GM19397 (cell line): ENCODE measurements around the gene GARS1.
"Not testable (repeated sequence)": the region's sequence is repeated elsewhere in the genome, so short reads cannot be mapped to it uniquely, and the experiment has no call there.

Source experiments
- ATAC-seq: cut with Tn5 transposase; IDR thresholded peaks from one replicate; pipeline ENCODE4 v1.9.1; 2021; ENCODE audit warnings: mild to moderate bottlenecking, moderate library complexity; ENCODE audit not compliant: unreplicated experiment

Gene GARS1

DNA sequence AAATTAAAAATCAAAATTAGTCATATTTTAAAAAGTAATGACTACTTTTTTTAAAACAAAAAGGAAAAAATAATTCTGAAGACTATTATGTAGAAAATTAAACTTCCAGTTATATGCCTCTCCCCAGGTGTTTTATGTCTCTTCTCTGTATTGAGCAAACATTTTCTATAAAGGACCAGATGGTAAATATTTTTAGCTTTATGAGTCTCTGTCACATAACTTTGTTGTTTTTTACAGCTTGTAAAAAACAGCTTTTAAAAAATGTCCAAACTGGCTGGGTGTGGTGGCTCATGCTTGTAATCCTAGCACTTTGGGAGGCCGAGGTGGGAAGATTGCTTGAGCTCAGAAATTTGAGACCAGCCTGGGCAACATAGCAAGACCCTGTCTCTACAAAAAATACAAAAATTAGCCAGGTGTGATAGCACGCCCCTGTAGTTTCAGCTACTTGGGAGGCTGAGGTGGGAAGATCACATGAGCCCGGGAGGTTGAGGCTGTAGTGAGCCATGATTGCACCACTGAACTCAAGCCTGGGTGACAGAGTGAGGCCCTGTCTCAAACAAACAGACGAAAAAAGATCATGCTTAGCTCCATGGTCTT is 23.5 kb downstream of the GARS1 start:
- ATAC-seq, result no peak

DNA sequence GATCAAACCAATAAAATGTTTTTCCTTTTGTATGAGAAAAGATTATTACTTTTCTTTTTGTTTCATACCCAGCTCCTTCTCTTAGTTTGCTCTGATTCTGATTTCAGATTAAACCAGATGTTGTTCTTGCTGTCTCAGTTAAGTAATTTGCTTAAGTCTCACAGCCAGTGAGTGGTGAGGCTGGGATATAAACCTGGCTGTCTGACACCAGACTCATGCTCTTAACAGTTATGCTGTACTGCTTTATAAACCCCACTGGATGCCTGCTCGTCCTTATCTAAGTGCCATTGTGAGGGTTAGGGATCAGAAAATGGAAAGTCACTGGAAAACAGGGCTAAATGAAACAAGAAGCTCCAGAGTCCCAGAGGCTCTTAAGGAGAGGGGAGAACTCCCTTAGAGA is 24.3 kb downstream of the GARS1 start:
- ATAC-seq, result no peak

DNA sequence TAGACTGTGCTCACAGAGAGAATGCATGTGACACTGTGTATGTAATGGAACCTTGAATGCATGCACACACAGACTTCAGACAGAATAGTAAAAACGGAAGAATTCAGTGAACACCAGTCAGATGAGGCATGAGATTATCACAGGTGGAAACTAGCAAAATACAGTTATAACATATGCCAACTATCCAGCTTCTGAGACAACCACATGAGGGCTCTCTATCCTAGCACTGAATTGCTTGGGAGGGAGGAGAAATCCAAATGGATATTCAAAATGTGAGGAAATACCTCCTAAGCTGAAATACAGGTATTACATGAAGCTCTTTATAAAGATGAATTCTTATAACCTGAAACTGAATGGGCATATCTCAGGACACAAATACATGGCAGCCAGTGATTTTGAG is 30.6 kb downstream of the GARS1 start:
- no peak for ATAC-seq

DNA sequence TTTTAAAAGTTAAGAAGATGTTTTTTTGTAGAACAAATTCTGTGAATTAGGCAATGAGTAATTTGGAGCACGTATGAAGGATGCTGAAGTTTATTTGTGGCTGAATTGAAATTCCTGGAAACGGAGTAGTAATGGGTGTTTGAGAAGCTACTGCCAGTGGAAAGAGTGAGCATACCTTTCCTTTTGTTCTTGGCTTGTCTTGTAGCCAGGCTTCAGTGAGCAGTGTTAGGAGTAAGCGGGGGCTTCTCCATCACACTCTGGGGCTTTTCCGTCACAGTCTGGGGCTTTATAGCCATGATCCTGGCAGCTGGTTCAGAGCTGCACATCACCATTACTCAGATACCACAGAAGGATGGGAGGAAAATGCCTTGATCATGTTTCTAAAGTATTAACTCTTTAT is 32.3 kb downstream of the GARS1 start:
- ATAC-seq, result no peak

DNA sequence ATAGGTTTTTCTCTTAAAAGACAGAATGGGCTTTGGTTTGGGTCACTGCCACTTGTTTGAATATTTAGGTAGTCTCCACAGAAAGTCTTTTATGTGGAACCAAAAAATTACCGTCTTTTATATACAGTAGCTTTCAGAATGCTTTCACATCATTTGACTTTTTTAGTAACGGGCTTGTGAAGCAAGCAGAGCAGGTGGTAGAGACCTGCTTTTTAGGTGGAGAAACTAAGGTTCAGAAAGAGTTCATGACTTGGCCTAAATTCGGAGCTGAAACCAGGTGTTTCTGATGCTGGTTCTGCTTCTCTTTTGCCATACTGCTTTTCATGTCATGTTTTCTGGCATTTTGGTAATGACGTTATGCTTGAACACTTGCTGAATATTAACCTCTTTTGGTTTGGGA is 36.3 kb downstream of the GARS1 start:
- ATAC-seq, result no peak

DNA sequence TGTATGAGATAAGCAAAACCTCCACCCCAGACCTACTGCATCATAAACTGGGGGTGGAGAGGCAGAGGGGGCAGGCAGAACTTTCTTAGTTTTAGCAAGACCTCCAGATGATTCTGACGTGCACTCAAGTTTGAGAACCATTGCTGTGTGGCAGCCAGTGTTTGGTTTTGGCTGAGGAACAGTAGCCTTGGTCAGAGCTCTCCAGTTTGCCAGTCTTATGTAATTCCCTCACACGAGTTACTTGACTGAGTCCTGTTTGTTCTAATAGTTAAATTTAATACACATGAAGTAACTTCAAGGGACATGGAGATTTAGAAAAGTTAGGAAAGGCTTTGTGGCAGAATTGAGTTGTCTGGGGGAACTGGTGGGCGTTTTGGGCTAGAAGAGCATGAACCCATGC is 38.5 kb downstream of the GARS1 start:
- no peak for ATAC-seq

DNA sequence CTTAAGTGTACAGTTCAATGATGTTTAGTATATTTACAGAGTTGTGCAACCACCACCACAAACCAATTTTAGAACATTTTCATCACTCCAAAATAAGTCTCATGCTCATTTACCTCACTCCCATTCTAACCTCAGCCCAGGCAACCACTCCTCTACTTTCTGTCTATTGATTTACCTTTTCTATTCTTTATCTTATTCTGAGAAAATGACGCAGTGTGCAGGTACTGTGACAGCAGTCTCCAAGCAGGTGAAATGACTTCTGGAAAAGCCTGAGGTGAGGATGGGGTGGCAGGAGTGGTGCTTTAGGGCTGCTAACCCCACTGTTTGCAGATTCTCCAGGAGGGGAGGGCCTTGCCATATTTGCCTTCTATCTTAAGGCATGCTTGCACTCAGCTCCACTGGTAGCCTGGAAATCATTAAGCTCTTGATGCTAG is 39.5 kb downstream of the GARS1 start:
- ATAC-seq, result peak; percentile 52

DNA sequence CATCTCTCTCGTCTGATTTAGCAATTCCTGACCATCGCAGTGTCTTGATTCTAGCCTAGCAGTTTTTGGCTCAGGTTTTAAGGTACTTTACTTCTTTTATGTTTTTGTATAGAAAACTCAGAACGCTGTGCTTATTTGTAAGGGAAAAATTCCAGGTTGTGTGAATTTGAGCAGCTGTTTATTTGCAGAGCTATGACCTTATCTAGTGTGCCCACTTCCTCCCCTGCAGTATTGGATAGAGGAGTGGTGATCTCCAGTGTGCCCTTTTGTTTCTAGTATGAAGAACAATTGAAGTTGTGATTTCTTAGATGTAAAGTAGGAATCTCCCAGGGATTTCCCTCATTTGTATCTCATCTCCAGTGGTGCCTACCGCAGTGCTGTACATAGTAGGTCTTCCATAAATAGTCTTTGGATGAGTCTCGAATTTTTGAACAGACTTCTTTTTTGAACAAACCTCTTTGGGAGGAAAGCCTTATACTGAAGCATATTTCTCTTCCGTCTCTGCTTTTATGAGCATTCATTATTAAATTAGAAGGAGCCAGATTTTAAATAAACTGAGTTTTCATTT is 40.0 kb downstream of the GARS1 start:
- ATAC-seq, result peak; percentile 15

DNA sequence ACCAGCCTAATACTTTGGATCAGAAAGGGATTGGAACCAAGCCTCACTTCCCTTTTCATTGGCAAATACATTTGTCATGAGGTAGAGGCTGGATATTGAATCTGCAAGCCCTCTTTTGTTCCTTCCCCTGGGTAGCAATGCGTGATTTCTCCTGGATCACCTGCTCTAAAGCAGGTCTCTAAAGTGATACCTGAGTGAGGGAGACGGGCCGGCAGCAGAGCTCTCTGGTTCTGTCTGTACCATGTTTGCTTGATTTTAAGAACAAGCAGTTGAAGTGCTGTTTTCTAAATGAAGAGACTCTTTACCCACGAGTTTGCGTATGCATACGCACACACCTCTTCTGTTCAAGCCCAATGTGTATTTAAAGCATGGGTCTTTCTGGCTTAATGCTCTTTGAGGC is 41.1 kb downstream of the GARS1 start:
- no peak for ATAC-seq

DNA sequence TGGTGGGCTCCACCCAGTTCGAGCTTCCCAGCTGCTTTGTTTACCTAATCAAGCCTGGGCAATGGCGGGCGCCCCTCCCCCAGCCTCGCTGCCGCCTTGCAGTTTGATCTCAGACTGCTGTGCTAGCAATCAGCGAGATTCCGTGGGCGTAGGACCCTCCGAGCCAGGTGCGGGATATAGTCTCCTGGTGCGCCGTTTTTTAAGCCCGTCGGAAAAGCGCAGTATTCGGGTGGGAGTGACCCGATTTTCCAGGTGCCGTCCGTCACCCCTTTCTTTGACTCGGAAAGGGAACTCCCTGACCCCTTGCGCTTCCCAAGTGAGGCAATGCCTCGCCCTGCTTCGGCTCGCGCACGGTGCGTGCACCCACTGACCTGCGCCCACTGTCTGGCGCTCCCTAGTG is 47.6 kb downstream of the GARS1 start:
- ATAC-seq, result not testable (repeated sequence)

DNA sequence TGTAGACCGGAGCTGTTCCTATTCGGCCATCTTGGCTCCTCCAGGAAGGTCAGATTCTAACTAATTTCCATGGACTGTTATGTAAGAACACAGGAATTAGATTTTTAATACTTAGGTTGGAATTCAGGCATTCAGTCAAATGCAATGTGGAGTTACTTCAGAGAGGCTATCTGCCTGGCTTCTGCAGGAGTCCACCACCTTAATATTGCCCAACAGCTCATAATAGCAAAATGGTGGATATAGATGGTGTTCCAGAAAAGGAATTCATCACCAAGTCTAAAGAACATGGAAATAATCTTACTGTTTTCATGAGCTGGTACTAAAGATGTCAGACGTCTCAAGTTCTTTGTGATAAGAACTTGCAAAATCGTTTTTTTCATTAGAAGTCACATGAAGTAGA is 48.1 kb downstream of the GARS1 start:
- ATAC-seq, result no peak

DNA sequence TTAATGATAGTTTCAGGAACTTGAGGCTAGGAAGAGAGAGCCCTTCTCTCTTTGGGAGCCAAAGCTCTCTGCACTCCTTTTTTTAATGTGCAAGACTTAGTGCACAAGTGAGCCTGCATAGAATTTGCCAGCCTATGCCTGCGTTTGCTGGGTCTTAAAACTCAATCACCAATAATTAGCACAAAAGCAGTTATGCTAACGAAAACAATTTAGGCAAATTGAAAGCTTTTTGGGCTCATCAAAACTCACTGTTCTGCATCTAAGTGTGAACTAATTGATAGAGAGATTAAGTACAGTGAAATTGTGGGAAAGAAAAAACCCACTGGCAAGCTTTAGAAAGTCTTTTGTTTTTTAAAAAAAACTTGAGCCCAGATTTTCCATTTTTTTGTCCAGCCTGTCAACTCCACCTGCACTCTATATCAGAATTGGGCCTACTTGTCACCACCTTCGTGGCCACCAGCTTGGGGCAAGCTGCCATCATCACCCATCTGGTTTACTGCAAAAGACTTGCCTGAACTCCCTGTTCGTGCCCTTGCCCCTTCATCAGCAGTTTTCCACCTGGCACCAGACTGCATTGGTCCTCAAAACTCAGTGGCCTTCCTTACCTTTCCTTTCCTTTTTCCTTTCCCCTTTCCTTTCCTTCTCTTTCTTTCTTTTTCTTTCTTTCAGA is 49.7 kb downstream of the GARS1 start:
- ATAC-seq, result no peak

DNA sequence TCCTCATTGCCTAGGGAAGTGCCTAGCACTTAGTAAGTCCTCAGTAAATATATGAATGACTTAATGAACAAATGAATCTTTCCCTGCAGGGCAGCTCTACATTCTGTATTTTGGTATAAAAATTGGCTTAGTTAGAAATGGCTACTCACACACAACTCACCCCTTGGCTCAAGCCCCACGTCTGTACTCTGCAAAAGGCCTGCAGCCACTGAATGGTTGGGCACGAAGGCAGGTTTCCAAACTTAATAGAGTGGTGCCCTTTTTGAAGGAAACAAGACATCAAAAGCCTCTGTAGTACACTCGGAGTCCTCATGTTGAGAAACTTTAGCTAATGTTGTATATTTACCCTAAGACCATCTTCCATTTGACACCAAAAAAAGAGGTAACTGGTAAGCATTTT is 51.0 kb downstream of the GARS1 start:
- no peak for ATAC-seq

DNA sequence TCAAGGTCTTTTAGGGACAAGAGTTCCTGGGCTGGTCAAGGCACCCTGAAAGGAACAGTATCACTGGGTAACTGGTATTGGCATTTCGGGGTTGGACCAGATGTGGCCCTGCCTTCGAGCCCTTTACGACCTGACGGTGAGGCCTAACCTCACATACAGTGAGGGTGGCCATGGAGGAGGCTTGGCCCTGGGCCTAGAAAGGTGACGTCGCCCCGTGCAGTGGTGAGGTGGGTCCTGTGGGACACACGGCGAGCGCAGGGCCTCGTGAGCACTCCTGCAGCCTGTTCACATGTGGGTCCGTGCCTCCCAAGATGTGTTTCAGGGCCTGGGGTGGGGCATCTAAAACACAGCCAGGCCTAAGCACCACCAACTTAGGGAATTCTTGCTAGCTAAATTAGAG is 51.5 kb downstream of the GARS1 start:
- no peak for ATAC-seq

DNA sequence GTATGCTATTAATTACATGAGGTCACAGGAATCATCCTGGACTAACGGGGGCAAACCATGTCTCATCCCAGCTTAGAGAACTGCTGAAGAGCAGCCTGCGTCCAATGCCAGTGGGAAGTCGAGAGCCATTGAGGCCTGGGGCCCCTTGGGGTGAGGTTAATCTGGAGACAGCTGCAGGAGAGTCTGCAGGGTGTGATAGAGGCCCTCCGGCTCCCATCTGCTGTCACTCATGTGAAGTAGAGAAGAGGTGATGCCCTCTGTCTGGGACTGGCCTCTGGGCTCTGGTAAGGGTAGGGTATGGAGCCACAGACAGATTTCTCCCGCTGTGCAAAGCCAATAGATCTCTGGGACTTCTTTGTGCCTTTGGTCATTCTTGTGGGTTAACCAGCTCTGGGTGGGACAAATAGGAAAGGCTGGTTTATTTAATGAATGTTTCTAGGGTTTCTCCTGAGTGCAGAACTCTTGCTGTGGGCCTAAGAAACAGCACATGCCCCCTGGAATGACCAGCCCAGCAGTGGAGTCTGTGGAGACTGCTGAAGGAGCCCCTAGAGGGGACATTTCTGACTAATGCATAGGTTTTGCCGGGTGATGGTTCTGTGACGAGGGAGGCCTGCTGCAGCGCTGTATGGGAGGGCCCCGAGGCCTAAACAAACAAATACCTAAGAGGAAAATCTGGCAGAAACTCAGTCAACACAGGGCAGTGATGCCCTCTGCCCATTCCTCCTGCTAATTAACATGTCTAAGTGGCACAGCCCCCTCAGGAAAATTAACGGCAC is 53.1 kb downstream of the GARS1 start:
- no peak for ATAC-seq

DNA sequence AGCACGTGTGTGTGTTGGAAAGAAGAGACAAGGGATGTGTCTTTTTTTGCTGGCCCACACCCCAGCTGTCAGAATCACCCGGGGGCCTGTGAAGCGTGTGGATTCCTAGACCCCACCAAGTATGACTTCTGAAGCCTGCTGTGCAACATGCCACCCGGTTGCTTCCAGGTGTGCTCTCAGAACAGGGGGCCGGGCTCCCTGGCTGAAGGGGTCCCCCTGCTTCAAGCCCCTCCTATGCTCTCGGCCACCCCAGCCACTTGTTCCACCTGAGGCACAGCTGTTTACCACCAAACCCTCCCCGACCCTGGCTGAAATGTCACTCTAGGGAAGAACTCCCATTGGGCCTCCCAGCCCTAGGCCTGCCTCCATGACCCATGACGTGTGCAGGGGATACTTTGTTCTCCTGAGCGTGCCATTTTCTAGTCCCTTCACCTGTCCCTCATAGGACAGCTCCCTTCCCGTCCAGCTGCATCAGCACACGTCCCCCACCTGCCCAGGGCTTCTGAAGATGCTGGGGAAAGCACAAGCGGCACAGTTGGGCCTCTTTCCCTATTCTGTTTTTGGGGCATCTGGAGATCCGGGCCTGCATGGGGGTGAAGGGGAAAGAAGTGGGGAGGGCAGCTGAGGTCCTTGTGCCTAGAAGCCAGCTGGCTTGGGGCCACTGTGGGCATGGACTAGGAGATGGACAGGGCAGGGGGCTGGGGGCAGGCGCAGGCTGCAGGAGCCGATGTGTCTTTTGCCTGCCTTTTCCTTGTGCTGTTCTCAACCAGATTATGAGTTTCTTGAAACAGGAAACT is 54.3 kb downstream of the GARS1 start:
- no peak for ATAC-seq

DNA sequence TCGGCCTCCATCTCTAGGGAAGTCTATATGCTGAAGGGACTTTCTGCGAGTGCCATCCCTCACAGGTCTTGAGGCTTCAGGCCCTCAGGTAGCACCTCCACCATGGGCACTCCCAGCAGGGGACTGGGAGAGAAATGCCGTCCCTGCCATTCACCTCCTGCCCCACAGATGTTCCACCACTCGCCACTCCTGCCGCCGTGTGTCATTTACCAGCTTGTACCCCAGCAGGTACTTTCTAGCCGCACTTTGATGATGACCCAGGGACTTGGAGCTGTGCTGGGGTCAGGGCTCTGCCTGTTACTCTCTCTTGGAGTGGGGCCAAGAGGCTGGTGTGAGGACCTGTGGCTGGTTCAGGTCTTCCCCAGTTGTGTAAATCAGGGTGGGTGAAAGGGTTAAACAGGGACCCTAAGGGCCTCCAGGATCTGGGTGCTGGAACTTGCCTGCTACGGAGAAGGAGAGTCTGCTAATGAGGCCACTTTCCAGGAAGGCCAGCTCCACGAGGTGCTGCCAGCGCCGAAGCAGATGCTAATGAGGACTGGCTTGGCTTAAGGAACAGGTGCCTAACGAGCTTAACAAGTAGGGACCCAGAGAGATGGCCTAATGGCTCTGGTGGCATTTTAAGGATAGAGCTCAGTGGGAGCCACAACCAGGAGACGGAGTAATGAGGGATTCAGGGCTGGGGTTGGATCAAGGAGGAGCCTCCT is 55.2 kb downstream of the GARS1 start:
- no peak for ATAC-seq

DNA sequence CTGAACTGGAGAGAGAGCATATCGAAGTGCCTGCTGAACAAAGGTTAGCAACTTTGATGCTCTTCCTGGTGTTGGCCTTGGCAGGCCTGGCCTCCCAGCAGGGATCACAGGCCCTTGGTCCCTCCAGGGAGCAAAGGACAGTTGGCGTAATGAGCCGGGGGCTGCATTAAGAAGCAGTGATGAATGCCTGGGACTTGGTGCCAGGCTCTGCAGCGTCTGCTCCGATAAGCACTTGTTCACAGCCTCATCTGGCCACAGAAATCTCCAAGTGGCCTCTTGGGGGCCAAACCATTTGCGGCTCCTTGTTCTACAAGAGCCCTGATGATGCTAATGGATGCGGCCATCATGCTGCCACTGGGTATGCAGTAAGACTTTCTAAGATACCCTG is 55.7 kb downstream of the GARS1 start:
- ATAC-seq, result no peak

DNA sequence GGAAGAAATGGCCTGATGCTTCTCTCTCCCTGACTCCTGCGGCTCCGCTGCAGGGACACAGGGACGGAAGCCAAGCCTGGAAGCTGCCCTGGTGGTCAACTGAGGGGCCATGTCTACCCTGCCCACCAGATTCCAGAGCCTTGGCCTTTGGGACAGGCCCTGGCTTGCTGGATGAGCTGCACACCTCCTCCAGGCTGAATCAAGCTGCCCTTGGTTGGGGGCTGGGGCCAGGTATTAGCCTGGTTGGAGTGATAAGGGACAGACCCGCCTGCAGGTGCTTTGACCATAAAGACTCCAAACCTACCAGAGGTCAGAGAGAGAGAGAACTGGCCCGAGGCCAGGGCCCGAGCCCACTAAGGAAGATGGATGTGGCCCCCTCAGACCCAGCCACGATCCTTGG is 57.5 kb downstream of the GARS1 start:
- no peak for ATAC-seq
